Left lung (tissue), 10 donors: Measurements from ENCODE around the gene ZNF570. TPM values are rescaled to one million over a fixed set of nuclear protein-coding genes. Genes with fewer than 3 reads are reported as not detected.

ENCODE experiments used
- ATAC-seq: fragments of 200-7000 bp; cut with Tn5 transposase; one replicate; pipeline ENCODE4 v1.9.1; 2020; ENCODE audit warnings: moderate library complexity
- DNase-seq, 4 donors: peaks; one replicate each; pipeline ENCODE4 v3.0.0-alpha.2; 2013 to 2020
- H3K27ac ChIP-seq, 2 donors: fragments of 200-600 bp; sonication (generic) in 1 of 2; one replicate each; pipeline versions ENCODE4 v1.5.0 to v1.8.0; 2020 to 2021
- H3K27me3 ChIP-seq, 2 donors: fragments of 200-600 bp; sonication (generic) in 1 of 2; one replicate each; pipeline versions ENCODE4 v1.5.0 to v1.8.0; 2020 to 2021
- H3K36me3 ChIP-seq, 2 donors: fragments of 200-600 bp; sonication (generic) in 1 of 2; one replicate each; pipeline versions ENCODE4 v1.5.0 to v1.8.0; 2020 to 2021
- H3K4me1 ChIP-seq, 2 donors: fragments of 200-600 bp; one replicate each; pipeline ENCODE4 v1.8.0; 2021
- H3K4me3 ChIP-seq, 2 donors: fragments of 200-600 bp; sonication (generic) in 1 of 2; one replicate each; pipeline versions ENCODE4 v1.5.0 to v1.8.0; 2020 to 2021; ENCODE audit warnings: mild to moderate bottlenecking in 1 of 2
- H3K9me3 ChIP-seq, 2 donors: fragments of 200-600 bp; sonication (generic) in 1 of 2; one replicate each; pipeline versions ENCODE4 v1.5.0 to v1.8.0; 2020 to 2021
- intact Hi-C, 2 donors: fragments of 100-400 bp; cut with DNase I; formaldehyde crosslinking; loops; one replicate each; pipeline versions ENCODE4 v1.11.2 to v1.14.2; 2022
- polyA plus RNA-seq, 6 donors: library from polyadenylated mRNA; unstranded; fragments of 120-200 nt; gene quantifications; one replicate each; pipeline ENCODE4 v1.2.1, GENCODE V29; 2013; ENCODE audit not compliant: insufficient read length in 6 of 6
- total RNA-seq, 2 donors: library from RNA; stranded (reverse); fragmentation: NEBNext Ultra II Directional; extraction: Animal tissue kit (Norgen Biotek cat#: 25700); gene quantifications; one replicate each; pipeline ENCODE4 v1.2.1, GENCODE V29; 2021
- TF ChIP-seq, protein P1 (sequence below), 2 donors: fragments of 200-600 bp; sonication (generic) in 1 of 2; IDR thresholded peaks; one replicate each; pipeline versions ENCODE4 v1.5.0 to v1.8.0; 2021; ENCODE audit warnings: antibody characterized with exemption in 2 of 2
- donor health status: DM: no; HTN: yes; CAD: no.
- donor health status: DM: no; HTN: no; CAD: no.

ZNF570 gene
- total and polyA plus RNA-seq, 8 donors = 4.1 to 12.9 (median 10.5) TPM

DNA sequence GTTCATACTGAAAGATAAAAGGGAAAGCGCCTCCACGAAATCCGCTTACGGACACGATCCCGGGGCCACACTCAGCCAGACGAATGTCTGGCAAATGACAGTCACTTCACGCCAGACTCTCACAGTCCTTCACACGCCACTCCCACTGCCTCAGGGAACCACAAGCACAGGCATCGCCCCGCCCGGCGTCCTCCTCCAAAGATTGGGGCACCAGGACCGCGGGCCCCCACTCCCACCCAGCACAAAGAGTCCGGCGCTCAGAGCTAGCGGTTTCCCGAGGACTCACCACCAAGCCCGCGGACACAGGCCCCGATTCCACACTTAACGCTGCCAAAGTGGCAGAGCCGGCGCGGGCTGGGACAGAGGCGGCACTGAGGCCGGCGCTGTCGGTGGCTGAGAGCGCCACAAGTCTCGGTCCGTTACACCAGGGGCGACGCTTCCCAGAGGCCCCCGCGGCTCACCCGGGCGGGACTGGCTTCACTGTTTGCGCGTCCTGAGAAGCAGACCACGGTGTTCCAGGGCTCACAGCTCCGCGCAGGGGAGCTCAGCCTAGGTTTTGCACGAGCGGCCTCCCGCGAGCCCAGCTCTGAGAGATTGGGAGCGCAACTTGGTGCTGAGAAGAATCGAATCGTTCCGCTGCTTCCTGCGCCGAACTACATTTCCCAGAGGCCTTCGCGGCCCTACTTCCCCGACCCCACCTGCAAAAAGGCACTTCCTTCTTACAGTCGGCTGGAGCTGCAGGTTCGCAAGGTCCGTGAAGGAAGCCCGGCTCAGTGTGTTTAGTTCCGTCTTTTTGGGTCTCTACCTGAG is 2.2 kb upstream of the ZNF570 start, which contains the start of gene ZNF569:
ZNF569 (minus strand) TSS at position 647 of the 810 bp plus-strand sequence. CDS start 22,523 bp downstream, outside the sequence.
- intact Hi-C loops = no loop called here
- H3K4me1 ChIP-seq = peaks cover 4 to 32% of the 10 kb centered on the region in 2 donors
- peaks cover 0 to 42% of the 10 kb centered on the region in 2 donors for H3K9me3 ChIP-seq
- DNase-seq (peak; percentile 91 to 94 (median 94)), ATAC-seq (peak; percentile 86)
- H3K4me3 ChIP-seq = peak within 1 kb of the TSS; percentile 85 to 88
- H3K27me3 ChIP-seq = no peaks in the 10 kb centered on the region
- TF ChIP-seq, protein P1, sequence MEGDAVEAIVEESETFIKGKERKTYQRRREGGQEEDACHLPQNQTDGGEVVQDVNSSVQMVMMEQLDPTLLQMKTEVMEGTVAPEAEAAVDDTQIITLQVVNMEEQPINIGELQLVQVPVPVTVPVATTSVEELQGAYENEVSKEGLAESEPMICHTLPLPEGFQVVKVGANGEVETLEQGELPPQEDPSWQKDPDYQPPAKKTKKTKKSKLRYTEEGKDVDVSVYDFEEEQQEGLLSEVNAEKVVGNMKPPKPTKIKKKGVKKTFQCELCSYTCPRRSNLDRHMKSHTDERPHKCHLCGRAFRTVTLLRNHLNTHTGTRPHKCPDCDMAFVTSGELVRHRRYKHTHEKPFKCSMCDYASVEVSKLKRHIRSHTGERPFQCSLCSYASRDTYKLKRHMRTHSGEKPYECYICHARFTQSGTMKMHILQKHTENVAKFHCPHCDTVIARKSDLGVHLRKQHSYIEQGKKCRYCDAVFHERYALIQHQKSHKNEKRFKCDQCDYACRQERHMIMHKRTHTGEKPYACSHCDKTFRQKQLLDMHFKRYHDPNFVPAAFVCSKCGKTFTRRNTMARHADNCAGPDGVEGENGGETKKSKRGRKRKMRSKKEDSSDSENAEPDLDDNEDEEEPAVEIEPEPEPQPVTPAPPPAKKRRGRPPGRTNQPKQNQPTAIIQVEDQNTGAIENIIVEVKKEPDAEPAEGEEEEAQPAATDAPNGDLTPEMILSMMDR (IDR thresholded peaks at IDR 0.05) = no peak
- peaks cover 0 to 37% of the 10 kb centered on the region in 2 donors for H3K36me3 ChIP-seq
- H3K27ac ChIP-seq = peak within 1 kb of the TSS; percentile 88 to 91

DNA sequence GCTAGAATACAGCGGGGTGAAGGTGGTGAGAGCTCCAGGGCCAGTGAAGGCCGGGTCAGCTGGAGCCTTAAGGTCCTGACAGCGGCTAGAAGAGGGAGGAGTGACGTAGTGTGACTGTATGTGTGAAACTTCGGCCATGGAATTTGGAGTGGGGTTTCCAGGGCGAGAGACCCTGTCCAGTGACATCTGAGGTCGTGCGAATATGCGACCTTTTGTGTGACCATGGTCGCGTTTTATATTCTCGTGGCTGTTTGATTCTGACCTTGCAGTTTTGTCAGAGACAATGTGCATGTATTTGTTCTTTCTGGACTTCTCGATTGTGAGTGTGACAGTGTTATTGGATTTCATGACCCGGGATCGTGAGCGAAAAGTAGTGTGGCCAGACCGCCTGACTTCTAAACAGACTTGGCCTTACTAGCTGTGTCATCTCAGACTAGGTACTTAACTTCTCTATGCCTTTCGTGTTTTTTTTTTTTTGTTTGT is 1.5 kb upstream of the ZNF570 start:
- intact Hi-C loops = no loop called here
- DNase-seq = no peak

DNA sequence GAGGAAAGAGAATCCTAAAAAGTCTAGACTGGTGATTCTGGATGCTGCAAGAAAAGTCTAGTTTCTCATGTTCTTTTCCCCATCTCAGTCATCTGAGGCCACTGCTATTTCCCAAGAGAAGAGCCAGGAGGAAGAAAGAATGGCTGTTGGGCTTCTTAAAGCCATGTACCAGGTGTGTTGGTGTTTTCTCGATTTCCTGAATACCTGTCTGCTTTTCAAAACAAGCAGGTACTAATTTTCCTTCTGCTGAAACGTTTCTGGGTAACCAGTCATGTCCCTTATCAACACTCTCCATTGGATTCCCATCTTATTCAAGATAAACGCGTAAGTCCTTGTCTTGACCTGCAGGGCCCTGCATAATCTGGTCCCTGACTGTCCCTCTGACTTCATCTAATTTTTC is 1.1 kb downstream of the ZNF570 start:
- intact Hi-C loops = no loop called here
- ATAC-seq = no peak
- Histone ChIP-seq H3K4me1 (peaks cover 4 to 32% of the 10 kb centered on the region in 2 donors), H3K36me3 (peaks cover 0 to 23% of the 10 kb centered on the region in 2 donors), H3K9me3 (peaks cover 0 to 39% of the 10 kb centered on the region in 2 donors), H3K4me3 (peak overlapping the region; percentile 76 to 88), H3K27ac (no peak overlapping the region), H3K27me3 (no peaks in the 10 kb centered on the region)
- DNase-seq = no peak
- TF ChIP-seq, protein P1 (IDR thresholded peaks at IDR 0.05) = no peak

More for the DNA sequence above, 1.5 kb upstream of the ZNF570 start:
- Histone ChIP-seq H3K9me3 (peaks cover 0 to 36% of the 10 kb centered on the region in 2 donors), H3K4me3 (peak overlapping the region; percentile 85 to 88), H3K36me3 (peaks cover 0 to 31% of the 10 kb centered on the region in 2 donors), H3K4me1 (peaks cover 4 to 32% of the 10 kb centered on the region in 2 donors), H3K27me3 (no peaks in the 10 kb centered on the region), H3K27ac (peak overlapping the region; percentile 88 to 91)
- TF ChIP-seq, protein P1 (IDR thresholded peaks at IDR 0.05) = no peak
- ATAC-seq = no peak

DNA sequence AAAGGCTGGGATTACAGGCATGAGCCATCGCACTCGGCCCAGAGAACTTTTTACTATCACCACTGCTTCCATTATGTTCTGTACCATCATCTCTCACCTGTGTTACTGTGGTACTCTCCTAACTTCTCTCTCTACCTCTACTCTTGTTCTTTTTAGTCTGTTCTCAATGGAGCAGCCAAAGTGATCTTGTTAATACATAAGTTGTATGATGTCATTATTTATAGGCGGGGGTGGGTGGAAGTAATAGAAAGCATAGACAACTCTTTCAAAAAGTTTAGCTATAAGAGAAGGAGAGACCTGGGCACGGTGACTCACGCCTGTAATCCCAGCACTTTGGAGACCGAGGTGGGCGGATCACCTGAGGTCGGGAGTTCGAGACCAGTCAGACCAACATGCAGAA is 3.0 kb downstream of the ZNF570 start:
- Histone ChIP-seq H3K27me3 (no peaks in the 10 kb centered on the region), H3K36me3 (peaks cover 0 to 42% of the 10 kb centered on the region in 2 donors), H3K4me3 (no peak overlapping the region), H3K9me3 (peaks cover 0 to 57% of the 10 kb centered on the region in 2 donors), H3K27ac (no peak overlapping the region), H3K4me1 (peaks cover 4 to 24% of the 10 kb centered on the region in 2 donors)
- DNase-seq (no peak), ATAC-seq (no peak)
- TF ChIP-seq, protein P1 (IDR thresholded peaks at IDR 0.05) = no peak
- intact Hi-C loops = no loop called here
